HFFc6 (cell line): ENCODE results near the gene FBRSL1. TPM values are rescaled to one million over a fixed set of nuclear protein-coding genes. Genes with fewer than 3 reads are reported as not detected.

Source experiments
- DNase-seq: peaks from one replicate; pipeline ENCODE4 v3.0.0-alpha.2; 2018
- H3K27ac Mint-ChIP-seq: 2 replicates; pipeline ENCODE4 v1.8.0; 2020; ENCODE audit warnings: mild to moderate bottlenecking, mixed read lengths
- H3K27me3 Mint-ChIP-seq: 2 replicates; pipeline ENCODE4 v1.8.0; 2021; ENCODE audit warnings: mild to moderate bottlenecking, moderate library complexity, mixed read lengths; ENCODE audit not compliant: insufficient read depth
- H3K36me3 Mint-ChIP-seq: 2 replicates; pipeline ENCODE4 v1.8.0; 2021; ENCODE audit warnings: low read depth, mixed read lengths
- H3K4me1 Mint-ChIP-seq: 2 replicates; pipeline ENCODE4 v1.8.0; 2020; ENCODE audit warnings: low read depth, mixed read lengths
- H3K4me3 Mint-ChIP-seq: 2 replicates; pipeline ENCODE4 v1.8.0; 2020; ENCODE audit warnings: mild to moderate bottlenecking, moderate library complexity, mixed read lengths
- H3K9me3 Mint-ChIP-seq: 2 replicates; pipeline ENCODE4 v1.8.0; 2020; ENCODE audit warnings: mild to moderate bottlenecking, mixed read lengths
- CTCF ChIP-seq: fragments of 200-600 bp; sonication (generic); IDR thresholded peaks from 2 replicates; pipeline ENCODE4 v1.5.0; 2021; ENCODE audit warnings: antibody characterized with exemption, mild to moderate bottlenecking
- total RNA-seq, 6 experiments: library from RNA; stranded (reverse); fragmentation: NEBNext Ultra II Directional; extraction: Animal tissue kit (Norgen Biotek cat#: 25700); gene quantifications; 2 replicates in 1 of 6; 3 replicates in 5 of 6; pipeline ENCODE4 v1.2.3, GENCODE V29; 2021

FBRSL1 gene
- total RNA-seq, 6 experiments from 2014 or later = 25.1 to 34.0 (median 30.1) TPM

- H3K4me1 Mint-ChIP-seq = no peaks in the 10 kb centered on the region
- TF ChIP-seq CTCF = peak; percentile 62
- no peak overlapping the region for H3K4me3 Mint-ChIP-seq
- peaks cover 3% of the 10 kb centered on the region; the same call in 1 of the 2 replicates for H3K27me3 Mint-ChIP-seq
- no peak for DNase-seq
- no peaks in the 10 kb centered on the region for H3K36me3 Mint-ChIP-seq
- H3K27ac Mint-ChIP-seq = no peak overlapping the region
- H3K9me3 Mint-ChIP-seq = no peaks in the 10 kb centered on the region
These were observed 65.1 kb downstream of the FBRSL1 start for GRCh38 chr12:132554845-132555630.

GRCh38 chr12:132555686-132556085 is 65.7 kb downstream of the FBRSL1 start:
- Mint-ChIP-seq H3K36me3 (no peaks in the 10 kb centered on the region), H3K4me3 (no peak overlapping the region), H3K27ac (no peak overlapping the region), H3K4me1 (no peaks in the 10 kb centered on the region), H3K9me3 (no peaks in the 10 kb centered on the region), H3K27me3 (peaks cover 3% of the 10 kb centered on the region; the same call in 1 of the 2 replicates)
- DNase-seq = no peak
- TF ChIP-seq CTCF = no peak

- H3K9me3 Mint-ChIP-seq = no peaks in the 10 kb centered on the region
These were observed 66.3 kb downstream of the FBRSL1 start for GRCh38 chr12:132556216-132556615.

GRCh38 chr12:132556801-132557200 is 66.8 kb downstream of the FBRSL1 start:
- no peak for DNase-seq
- TF ChIP-seq CTCF = no peak
- Mint-ChIP-seq H3K9me3 (no peaks in the 10 kb centered on the region), H3K4me1 (no peaks in the 10 kb centered on the region), H3K27ac (no peak overlapping the region), H3K4me3 (no peak overlapping the region), H3K36me3 (no peaks in the 10 kb centered on the region), H3K27me3 (peaks cover 3% of the 10 kb centered on the region; the same call in 1 of the 2 replicates)

More at GRCh38 chr12:132556216-132556615, 66.3 kb downstream of the FBRSL1 start:
- no peaks in the 10 kb centered on the region for H3K36me3 Mint-ChIP-seq
- H3K4me3 Mint-ChIP-seq = no peak overlapping the region
- H3K27me3 Mint-ChIP-seq = peaks cover 3% of the 10 kb centered on the region; the same call in 1 of the 2 replicates
- no peak overlapping the region for H3K27ac Mint-ChIP-seq
- no peaks in the 10 kb centered on the region for H3K4me1 Mint-ChIP-seq
- no peak for TF ChIP-seq CTCF
- no peak for DNase-seq

- no peak for DNase-seq
- no peaks in the 10 kb centered on the region for H3K36me3 Mint-ChIP-seq
- no peaks in the 10 kb centered on the region for H3K9me3 Mint-ChIP-seq
- TF ChIP-seq CTCF = no peak
- peaks cover 5% of the 10 kb centered on the region; the same call in 1 of the 2 replicates for H3K27me3 Mint-ChIP-seq
- no peak overlapping the region for H3K27ac Mint-ChIP-seq
- no peak overlapping the region for H3K4me3 Mint-ChIP-seq
- H3K4me1 Mint-ChIP-seq = no peaks in the 10 kb centered on the region
These were observed 67.5 kb downstream of the FBRSL1 start for GRCh38 chr12:132557291-132558015.
